Lung (tissue), 12 donors: ENCODE data around the gene TCF25. TPM values are rescaled to one million over a fixed set of nuclear protein-coding genes. Genes with fewer than 3 reads are reported as not detected.

Source experiments
- ATAC-seq: fragments of 200-7000 bp; cut with Tn5 transposase; one replicate; pipeline ENCODE4 v1.9.1; 2020; ENCODE audit warnings: moderate number of reproducible peaks; ENCODE audit not compliant: insufficient read depth, low FRiP score
- DNase-seq, 3 donors: peaks; one replicate each; pipeline ENCODE4 v3.0.0-alpha.2; 2013 to 2017
- H3K27ac ChIP-seq, 2 donors: one replicate each; pipeline ENCODE4 v1.5.1; 2013; ENCODE audit warnings: mild to moderate bottlenecking in 2 of 2, moderate library complexity in 2 of 2, control low read depth in 1 of 2, inconsistent platforms in 1 of 2, low read depth in 1 of 2, low read length in 1 of 2
- H3K27me3 ChIP-seq, 3 donors: one replicate each; pipeline ENCODE4 v1.5.1; 2013; ENCODE audit warnings: low read length in 2 of 3; ENCODE audit not compliant: control insufficient read depth in 3 of 3, insufficient read depth in 3 of 3
- H3K36me3 ChIP-seq, 4 donors: one replicate each; pipeline ENCODE4 v1.5.1; 2013; ENCODE audit warnings: low read length in 4 of 4, mild to moderate bottlenecking in 1 of 4, moderate library complexity in 1 of 4; ENCODE audit not compliant: control insufficient read depth in 4 of 4, insufficient read depth in 4 of 4
- H3K4me1 ChIP-seq, 5 donors: one replicate each; pipeline ENCODE4 v1.5.1; 2013; ENCODE audit warnings: low read length in 5 of 5, mild to moderate bottlenecking in 2 of 5, moderate library complexity in 1 of 5; ENCODE audit not compliant: control insufficient read depth in 5 of 5, insufficient read depth in 5 of 5
- H3K4me3 ChIP-seq: one replicate; pipeline ENCODE4 v1.5.1; 2013; ENCODE audit warnings: mild to moderate bottlenecking, control low read depth, moderate library complexity
- H3K9ac ChIP-seq, 2 donors: one replicate each; pipeline ENCODE4 v1.5.1; 2013; ENCODE audit warnings: low read length in 2 of 2, control low read depth in 1 of 2; ENCODE audit not compliant: insufficient read depth in 1 of 2
- H3K9me3 ChIP-seq, 4 donors: one replicate each; pipeline ENCODE4 v1.5.1; 2013; ENCODE audit warnings: low read length in 3 of 4, mild to moderate bottlenecking in 1 of 4, moderate library complexity in 1 of 4; ENCODE audit not compliant: control insufficient read depth in 4 of 4, insufficient read depth in 3 of 4
- WGBS, 2 donors: extraction: QIAGEN DNeasy Blood & Tissue Kit; methylation state at CpG; one replicate each; pipeline ENCODE4 v1.1.7; 2013; 5-methylcytosine and 5-hydroxymethylcytosine counted together
- polyA plus RNA-seq, 2 donors: library from polyadenylated mRNA; stranded (reverse); fragments of 200-250 nt; gene quantifications; one replicate each; pipeline ENCODE4 v1.2.1, GENCODE V29; 2013
- total RNA-seq, 2 donors: library from RNA; depleted of rRNA in 1 of 2; stranded (reverse); fragments of >200 nt in 1 of 2; gene quantifications; one replicate each; pipeline ENCODE4 v1.2.1, GENCODE V29; 2014 to 2021
- TF ChIP-seq, protein P1 (sequence below): IDR thresholded peaks from 2 replicates; pipeline ENCODE4 v1.5.1; 2012; ENCODE audit warnings: mild to moderate bottlenecking; ENCODE audit errors: control extremely low read depth, extremely low read depth
- donor health status: control.
- donor health status: control.
- donor health status: Bipolar disorder and iron deficiency.
- donor health status: healthy.
- donor health status: DM: yes; HTN: yes; CAD: no.

TCF25 gene
- total and polyA plus RNA-seq, 4 donors, result 106 to 212 (median 129) TPM

DNA sequence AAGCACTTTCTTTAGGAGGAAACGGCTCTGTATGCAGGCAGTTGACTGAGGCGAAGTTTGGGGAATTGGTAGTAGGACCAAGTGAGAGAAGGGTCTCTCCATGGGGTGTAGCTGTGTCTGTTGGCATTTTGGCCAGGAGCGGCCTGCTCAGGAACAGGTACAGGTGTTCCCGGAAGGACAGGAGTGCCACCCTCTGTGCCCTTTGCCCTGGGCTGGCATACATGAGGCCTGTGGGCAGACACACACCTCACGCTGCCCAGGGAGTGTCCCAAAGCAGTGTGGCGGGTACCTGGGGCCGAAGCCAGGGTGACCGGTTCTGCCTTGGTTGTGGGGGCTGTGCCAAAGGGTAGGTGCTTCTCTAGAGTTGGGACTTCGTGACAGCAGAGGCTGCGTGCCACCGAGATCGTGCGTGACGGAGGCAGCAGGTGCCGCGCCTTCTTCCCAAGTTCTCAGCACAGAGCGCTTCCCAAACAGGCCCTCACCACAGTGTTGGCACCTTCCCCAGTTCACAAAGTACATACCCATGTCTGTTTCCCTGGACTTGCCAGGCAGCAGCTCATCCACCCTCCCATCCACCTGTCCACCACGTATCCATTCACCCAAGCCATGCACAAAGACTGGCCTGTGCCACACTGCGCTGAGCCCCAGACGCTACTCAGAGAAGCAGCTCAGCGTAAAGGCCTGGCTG is 19.9 kb upstream of the TCF25 start:
- DNase-seq (no peak), ATAC-seq (no peak)
- H3K4me1 ChIP-seq, result no peaks in the 10 kb centered on the region
- H3K4me3 ChIP-seq, result no peak overlapping the region
- no peak overlapping the region for H3K9ac ChIP-seq
- no peak overlapping the region for H3K27ac ChIP-seq
- no peaks in the 10 kb centered on the region for H3K9me3 ChIP-seq
- no peaks in the 10 kb centered on the region for H3K36me3 ChIP-seq
- WGBS, 2 donors, result 92 to 94% methylated on average over 21 of the region's 21 CpGs
- TF ChIP-seq, protein P1, sequence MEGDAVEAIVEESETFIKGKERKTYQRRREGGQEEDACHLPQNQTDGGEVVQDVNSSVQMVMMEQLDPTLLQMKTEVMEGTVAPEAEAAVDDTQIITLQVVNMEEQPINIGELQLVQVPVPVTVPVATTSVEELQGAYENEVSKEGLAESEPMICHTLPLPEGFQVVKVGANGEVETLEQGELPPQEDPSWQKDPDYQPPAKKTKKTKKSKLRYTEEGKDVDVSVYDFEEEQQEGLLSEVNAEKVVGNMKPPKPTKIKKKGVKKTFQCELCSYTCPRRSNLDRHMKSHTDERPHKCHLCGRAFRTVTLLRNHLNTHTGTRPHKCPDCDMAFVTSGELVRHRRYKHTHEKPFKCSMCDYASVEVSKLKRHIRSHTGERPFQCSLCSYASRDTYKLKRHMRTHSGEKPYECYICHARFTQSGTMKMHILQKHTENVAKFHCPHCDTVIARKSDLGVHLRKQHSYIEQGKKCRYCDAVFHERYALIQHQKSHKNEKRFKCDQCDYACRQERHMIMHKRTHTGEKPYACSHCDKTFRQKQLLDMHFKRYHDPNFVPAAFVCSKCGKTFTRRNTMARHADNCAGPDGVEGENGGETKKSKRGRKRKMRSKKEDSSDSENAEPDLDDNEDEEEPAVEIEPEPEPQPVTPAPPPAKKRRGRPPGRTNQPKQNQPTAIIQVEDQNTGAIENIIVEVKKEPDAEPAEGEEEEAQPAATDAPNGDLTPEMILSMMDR, result no peak
- no peaks in the 10 kb centered on the region for H3K27me3 ChIP-seq

DNA sequence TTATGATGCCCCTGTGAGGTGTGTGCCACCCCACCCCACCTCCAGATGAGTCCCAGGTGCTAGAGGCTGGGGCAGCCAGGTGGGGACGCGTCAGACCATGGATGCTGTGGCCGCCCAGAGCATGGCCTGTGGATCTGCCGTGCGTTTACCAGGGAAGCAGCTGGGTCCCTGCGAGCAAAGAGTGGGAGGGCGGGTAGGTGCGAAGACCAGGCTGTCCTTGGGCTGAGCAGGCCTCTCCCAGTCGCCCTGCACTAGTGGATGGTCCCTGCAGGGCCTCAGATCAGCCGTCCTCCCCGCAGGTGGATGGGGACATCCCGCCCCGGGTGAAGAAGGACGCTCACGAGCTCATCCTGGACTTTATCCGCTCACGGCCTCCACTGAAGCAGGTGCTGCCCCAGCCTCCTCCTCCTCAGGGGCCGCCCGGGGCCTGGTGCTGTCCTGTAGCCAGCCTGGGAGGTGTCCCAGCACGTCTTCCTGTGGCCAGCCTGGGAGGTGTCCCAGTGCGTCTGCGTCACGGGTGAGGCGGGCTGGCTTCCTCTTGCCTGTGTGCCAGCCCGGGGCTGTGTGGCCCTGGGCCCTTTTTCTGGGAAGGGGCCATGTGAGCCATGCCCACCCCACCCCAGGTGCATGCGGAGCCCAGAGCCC is 18.0 kb upstream of the TCF25 start:
- TF ChIP-seq, protein P1, result no peak
- no peak for ATAC-seq
- H3K4me1 ChIP-seq, result no peaks in the 10 kb centered on the region
- no peaks in the 10 kb centered on the region for H3K36me3 ChIP-seq
- H3K27me3 ChIP-seq, result no peaks in the 10 kb centered on the region
- H3K27ac ChIP-seq, result no peak overlapping the region
- no peak for DNase-seq
- H3K9me3 ChIP-seq, result no peaks in the 10 kb centered on the region
- 89 to 91% methylated on average over 26 of the region's 26 CpGs for WGBS, 2 donors
- H3K9ac ChIP-seq, result no peak overlapping the region
- no peak overlapping the region for H3K4me3 ChIP-seq

DNA sequence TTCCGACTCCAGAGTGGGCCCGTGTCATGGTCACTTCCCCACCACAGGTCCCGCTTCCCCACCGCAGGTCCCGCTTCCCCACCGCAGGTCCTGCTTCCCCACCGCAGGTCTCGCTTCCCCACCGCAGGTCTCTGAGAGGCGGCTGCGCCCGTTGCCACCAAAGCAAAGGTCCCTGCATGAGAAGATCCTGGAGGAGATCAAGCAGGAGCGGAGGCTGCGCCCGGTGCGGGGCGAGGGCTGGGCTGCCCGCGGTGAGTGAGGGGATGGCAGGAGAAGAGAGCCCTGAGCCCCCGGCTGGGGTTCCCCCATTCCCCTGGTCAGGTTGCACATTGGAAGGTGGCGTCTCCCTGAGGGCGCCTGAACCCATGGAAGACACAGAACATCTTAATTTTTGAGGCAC is 17.4 kb upstream of the TCF25 start:
- DNase-seq (no peak), ATAC-seq (no peak)
- Histone ChIP-seq H3K4me3 (no peak overlapping the region), H3K9ac (no peak overlapping the region), H3K36me3 (no peaks in the 10 kb centered on the region), H3K9me3 (no peaks in the 10 kb centered on the region), H3K27me3 (no peaks in the 10 kb centered on the region), H3K4me1 (no peaks in the 10 kb centered on the region), H3K27ac (no peak overlapping the region)
- 80 to 90% methylated on average over 22 of the region's 22 CpGs for WGBS, 2 donors
- TF ChIP-seq, protein P1, result no peak
